HG02943 (cell line): ENCODE data around the gene ELF1.
"Not testable (repeated sequence)": the region's sequence is repeated elsewhere in the genome, so short reads cannot be mapped to it uniquely, and the experiment has no call there.

Experiments
- ATAC-seq: cut with Tn5 transposase; IDR thresholded peaks from one replicate; pipeline ENCODE4 v1.9.1; 2021; ENCODE audit warnings: mild to moderate bottlenecking, low read depth, moderate library complexity; ENCODE audit not compliant: unreplicated experiment

Gene ELF1

GRCh38 chr13:40984668-40985366 is 34.3 kb downstream of the ELF1 start:
- peak; percentile 60 for ATAC-seq

- no peak for ATAC-seq
Observed at GRCh38 chr13:40983725-40984667, 35.1 kb downstream of the ELF1 start.

- ATAC-seq = no peak
Observed at GRCh38 chr13:40983259-40983658, 35.9 kb downstream of the ELF1 start.

- ATAC-seq = peak; percentile 64
Observed at GRCh38 chr13:40982772-40983171, 36.3 kb downstream of the ELF1 start.

- ATAC-seq = no peak
Observed at GRCh38 chr13:40981949-40982348, 37.2 kb downstream of the ELF1 start.

GRCh38 chr13:40981361-40981760 is 37.8 kb downstream of the ELF1 start:
- ATAC-seq = no peak

- no peak for ATAC-seq
Observed at GRCh38 chr13:40980461-40980860, 38.7 kb downstream of the ELF1 start.

- no peak for ATAC-seq
Observed at GRCh38 chr13:40979232-40979631, 39.9 kb downstream of the ELF1 start.

- ATAC-seq = not testable (repeated sequence)
Observed at GRCh38 chr13:40978109-40978508, 41.0 kb downstream of the ELF1 start.

GRCh38 chr13:40975441-40975840 is 43.7 kb downstream of the ELF1 start:
- no peak for ATAC-seq

GRCh38 chr13:40974460-40975407 is 44.4 kb downstream of the ELF1 start:
- ATAC-seq = peak; percentile 78

GRCh38 chr13:40973409-40973808 is 45.7 kb downstream of the ELF1 start:
- ATAC-seq = no peak

- no peak for ATAC-seq
Observed at GRCh38 chr13:40971321-40971720, 47.8 kb downstream of the ELF1 start.

GRCh38 chr13:40970803-40971202 is 48.3 kb downstream of the ELF1 start:
- ATAC-seq = no peak

- peak; percentile 68 for ATAC-seq
Observed at GRCh38 chr13:40969169-40969901, 49.8 kb downstream of the ELF1 start.

GRCh38 chr13:40968416-40969000 is 50.6 kb downstream of the ELF1 start:
- ATAC-seq = no peak

GRCh38 chr13:40966298-40966697 is 52.8 kb downstream of the ELF1 start:
- ATAC-seq = no peak

GRCh38 chr13:40963927-40964326 is 55.2 kb downstream of the ELF1 start:
- ATAC-seq = no peak

- ATAC-seq = no peak
Observed at GRCh38 chr13:40961826-40962225, 57.3 kb downstream of the ELF1 start.
